NCI-H1048 (cell line): Measurements from ENCODE around the gene XIRP1.
"Not testable (repeated sequence)": the region's sequence is repeated elsewhere in the genome, so short reads cannot be mapped to it uniquely, and the experiment has no call there.

Experiments
- DNase-seq: peaks from one replicate; lab custom pipeline; 2025; lab: John Stamatoyannopoulos, UW

The XIRP1 gene, protein sequence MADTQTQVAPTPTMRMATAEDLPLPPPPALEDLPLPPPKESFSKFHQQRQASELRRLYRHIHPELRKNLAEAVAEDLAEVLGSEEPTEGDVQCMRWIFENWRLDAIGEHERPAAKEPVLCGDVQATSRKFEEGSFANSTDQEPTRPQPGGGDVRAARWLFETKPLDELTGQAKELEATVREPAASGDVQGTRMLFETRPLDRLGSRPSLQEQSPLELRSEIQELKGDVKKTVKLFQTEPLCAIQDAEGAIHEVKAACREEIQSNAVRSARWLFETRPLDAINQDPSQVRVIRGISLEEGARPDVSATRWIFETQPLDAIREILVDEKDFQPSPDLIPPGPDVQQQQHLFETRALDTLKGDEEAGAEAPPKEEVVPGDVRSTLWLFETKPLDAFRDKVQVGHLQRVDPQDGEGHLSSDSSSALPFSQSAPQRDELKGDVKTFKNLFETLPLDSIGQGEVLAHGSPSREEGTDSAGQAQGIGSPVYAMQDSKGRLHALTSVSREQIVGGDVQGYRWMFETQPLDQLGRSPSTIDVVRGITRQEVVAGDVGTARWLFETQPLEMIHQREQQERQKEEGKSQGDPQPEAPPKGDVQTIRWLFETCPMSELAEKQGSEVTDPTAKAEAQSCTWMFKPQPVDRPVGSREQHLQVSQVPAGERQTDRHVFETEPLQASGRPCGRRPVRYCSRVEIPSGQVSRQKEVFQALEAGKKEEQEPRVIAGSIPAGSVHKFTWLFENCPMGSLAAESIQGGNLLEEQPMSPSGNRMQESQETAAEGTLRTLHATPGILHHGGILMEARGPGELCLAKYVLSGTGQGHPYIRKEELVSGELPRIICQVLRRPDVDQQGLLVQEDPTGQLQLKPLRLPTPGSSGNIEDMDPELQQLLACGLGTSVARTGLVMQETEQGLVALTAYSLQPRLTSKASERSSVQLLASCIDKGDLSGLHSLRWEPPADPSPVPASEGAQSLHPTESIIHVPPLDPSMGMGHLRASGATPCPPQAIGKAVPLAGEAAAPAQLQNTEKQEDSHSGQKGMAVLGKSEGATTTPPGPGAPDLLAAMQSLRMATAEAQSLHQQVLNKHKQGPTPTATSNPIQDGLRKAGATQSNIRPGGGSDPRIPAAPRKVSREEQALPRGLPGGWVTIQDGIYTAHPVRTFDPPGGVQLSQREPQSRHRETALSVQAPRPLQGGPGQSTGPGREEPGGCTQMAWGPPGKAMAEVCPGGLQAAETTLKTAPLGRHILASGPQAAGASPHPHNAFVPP (N-terminal part only)

DNA sequence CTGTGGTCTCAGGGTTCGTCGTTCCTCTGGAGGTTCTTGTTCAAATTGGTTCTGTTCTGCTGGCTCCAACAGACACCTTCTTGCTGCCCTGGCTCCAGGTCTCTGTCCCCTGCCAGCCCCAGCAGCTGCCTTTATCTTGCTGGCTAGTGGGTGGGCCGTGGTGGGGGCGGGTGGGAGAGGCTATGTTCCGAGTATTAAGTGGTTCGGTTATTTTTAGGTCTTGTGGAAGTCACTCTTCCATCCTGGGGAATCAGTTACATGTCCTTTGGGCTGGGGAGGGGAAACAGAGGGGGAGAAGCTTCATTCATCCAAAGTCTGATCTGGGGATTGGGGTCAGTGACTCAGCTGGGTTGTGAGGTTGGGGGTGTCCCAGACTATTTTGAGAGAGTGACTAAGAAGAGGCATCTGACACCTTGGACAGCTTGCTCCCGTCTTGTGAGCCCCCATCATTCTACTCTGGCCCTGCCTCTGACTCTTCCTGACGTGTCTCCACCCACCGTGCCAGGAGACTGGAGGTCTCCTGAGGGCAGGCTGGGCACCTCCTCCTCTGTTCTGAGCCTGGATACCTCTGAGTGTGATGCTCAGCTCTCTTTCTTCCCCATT lies at the start of gene XIRP1:
Gene XIRP1, minus strand, starts transcription at position 106 of the 603 bp plus-strand sequence. CDS start 3,150 bp downstream, outside the sequence.
- DNase-seq, result no peak

DNA sequence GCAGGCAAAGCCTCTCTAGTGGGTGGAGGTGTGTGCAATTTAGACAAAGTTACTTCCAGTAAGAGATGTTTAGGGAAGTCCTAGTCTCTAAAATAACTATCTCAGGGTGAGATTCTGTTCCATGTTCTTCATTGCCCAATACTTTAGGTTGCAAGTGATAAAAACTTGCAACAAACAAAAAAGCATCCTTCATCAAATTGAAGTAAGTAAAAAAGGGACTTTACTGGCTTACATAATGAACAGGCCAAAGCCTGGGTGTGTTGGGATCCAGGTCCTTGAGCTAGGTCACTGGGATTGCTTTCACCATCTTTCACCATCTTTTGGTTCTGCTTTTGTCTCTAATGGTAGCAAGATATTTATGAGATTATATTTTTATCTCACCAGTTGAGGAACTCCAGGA lies 49.2 kb upstream of the XIRP1 start:
- DNase-seq, result no peak

DNA sequence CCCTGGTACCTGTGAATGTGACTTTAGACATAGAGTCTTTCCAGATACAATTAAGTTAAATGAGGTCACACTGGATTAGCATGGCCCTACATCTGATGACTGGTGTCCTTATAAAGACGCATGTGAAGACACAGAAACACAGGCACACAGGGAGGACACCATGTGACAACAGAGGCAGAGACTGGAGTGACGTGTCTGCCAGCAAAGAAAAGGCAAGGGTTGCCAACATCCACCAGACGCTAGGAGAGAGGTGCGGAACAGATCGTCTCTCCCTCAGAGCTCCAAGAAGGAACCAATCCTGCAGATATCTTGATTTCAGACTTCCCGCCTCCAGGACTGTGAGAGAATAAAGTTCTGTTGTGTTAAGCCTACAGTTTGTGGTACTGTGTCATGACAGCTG lies 44.6 kb upstream of the XIRP1 start:
- no peak for DNase-seq

DNA sequence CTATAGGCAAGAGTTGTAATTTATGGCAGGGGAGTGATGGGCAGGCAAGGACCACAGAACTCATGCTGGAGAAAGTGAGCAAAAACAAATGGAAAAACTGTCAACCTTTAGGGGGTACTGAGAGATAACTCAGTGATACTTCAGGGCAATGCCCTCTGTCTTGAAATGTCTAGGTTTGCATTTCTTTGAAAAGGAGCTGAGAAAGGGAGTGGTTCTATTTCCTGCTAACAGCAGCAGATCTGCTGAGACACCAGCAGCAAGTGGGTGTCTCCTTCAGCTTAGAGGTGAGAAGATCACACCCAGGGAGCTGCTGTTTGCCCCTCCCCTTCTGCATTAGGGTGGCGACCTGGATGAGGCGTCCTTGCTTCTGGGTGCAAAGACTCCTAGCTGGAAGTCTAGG lies 42.3 kb upstream of the XIRP1 start:
- no peak for DNase-seq

DNA sequence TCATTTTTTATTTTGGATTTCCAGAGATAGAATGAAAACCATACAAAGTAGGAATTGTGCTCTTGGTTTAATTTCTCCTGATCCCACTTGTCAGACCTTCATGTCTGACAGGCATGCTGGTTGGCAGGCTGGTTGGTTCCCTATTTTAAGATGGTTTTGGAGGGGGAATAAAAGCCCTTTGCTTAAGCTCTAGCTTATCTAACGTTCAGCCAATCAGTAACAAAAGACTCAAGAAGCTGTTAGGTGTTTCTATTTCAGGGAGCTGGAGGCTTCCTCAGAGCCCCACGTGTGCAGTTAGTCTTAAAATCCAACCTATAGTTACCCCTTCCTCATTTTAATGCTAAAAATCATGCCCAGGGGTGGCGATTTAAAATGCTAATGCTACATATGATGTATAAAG lies 40.5 kb upstream of the XIRP1 start:
- no peak for DNase-seq

DNA sequence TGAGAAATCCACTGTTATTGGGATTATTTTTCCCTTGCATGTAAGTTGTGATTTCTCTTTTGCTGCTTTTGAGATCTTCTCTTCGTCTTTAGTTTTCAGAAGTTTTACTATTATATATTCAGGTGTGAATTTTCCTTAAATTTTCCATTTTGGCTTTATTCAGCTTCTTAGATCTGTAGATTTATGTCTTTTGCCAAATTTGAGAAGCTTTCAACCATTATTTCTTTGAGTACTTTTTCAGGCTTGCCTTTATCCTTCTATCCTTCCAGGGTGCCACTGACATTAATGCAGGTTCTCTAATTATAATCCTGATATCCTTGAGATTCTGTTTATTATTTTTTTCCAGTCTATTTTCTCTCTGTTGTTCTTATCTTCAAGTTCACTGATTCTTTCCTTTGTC lies 38.1 kb upstream of the XIRP1 start:
- DNase-seq, result no peak

DNA sequence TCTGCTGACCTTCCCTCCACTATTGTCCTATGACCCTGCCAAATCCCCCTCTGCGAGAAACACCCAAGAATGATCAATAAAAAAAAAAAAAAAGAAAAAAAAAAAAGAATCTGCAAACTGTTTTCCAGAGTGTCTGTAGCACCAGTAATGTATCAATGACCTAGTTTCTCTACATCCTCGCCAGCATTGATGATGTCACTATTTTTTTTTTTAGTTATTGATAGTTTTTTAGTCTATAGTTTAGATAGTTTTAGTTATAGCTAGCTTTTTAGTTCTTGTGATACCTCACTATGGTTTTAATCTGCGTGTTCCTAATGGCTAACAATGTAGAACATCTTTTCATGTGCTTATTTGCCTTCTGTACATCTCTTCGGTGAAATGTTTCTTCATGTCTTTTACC lies 36.1 kb upstream of the XIRP1 start:
- DNase-seq, result no peak

DNA sequence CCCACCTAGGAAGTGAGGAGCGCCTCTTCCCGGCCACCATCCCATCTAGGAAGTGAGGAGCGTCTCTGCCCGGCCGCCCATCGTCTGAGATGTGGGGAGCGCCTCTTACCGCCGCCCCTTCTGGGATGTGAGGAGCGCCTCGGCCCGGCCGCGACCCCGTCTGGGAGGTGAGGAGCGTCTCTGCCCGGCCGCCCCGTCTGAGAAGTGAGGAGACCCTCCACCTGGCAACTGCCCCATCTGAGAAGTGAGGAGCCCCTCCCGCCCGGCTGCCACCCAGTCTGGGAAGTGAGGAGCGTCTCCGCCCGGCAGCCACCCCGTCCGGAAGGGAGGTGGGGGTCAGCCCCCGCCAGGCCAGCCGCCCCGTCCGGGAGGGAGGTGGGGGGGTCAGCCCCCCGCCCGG lies 35.2 kb upstream of the XIRP1 start:
- DNase-seq, result not testable (repeated sequence)

DNA sequence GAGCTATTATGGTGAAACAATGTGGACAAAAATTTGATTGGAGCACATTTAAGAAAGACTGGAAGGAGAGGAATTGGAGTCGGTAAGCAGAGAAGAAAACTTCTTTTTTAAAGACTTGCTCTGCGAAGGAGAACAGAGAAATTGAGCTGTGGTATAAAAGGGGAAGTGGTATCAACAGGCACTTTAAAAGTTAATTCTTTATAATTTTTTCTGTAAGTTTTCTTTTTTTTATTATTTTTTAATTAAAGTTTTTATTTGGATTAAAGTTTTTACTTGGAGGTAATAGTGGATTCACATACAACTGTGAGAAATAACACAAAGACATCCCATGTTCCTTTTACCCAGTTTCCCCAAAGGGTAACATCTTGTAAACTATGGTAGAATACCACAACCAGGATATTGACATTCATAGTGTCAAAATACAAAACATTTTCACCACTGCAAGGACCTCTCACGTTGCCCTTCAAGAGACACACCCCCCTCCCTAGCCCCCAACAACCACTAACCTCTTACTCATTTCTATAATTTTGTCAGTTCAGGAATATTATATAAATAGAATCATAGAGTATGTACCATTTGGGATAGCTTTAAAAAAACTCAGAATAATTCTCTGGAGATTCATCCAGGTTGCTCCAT lies 33.8 kb upstream of the XIRP1 start:
- DNase-seq, result no peak

DNA sequence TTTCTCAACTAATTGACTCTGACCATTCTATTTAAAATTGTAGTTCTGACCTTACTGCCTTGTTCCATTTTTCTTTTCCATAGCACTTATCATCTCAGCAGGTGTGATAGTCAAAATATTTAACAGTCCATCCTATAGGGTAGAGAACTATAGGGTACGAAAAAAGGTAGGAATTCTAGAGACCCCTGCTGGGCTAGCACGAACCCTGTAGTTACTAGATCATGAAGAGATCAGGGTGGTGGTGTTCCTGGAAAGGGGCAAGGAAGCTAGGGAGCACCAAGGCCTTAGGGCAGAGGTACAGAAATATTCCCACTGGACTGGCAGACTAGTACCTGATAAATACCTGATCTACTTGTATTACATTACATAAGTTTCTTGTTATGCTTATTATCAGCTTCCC lies 31.9 kb upstream of the XIRP1 start:
- no peak for DNase-seq

DNA sequence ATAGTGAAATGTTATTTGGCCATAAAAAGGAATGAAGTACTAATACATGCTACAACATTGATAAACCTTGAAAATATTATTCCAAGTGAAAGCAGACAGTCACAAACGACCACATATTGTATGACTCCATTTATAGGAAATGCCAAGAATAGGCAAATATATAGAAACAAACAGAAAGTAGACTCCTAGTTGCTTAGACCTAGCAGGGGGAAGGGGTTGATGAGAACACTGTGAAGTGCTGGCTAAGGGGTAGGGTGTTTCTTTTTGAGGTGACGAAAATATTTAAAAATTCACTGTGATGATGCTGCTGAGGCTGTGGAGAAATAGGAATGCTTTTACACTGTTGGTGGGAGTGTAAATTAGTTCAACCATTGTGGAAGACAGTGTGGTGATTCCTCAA lies 30.5 kb upstream of the XIRP1 start:
- no peak for DNase-seq

DNA sequence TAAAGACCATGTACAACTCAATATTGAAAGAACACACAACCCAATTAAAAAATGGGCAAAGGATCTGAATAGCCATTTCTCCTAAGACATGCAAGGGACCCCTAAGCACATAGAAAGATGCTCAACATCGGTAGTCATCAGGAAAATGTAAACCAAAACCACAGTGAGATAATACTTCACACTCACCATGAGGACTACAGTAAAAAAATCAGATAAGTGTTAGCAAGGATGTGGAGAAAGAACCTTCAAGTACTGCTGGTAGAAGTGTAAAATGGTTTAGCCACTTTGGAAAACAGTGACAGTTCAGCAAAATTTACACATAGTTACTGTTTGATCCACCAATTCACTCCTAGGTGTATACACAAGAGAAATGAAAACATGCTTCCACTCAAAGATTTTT lies 30.1 kb upstream of the XIRP1 start:
- no peak for DNase-seq

DNA sequence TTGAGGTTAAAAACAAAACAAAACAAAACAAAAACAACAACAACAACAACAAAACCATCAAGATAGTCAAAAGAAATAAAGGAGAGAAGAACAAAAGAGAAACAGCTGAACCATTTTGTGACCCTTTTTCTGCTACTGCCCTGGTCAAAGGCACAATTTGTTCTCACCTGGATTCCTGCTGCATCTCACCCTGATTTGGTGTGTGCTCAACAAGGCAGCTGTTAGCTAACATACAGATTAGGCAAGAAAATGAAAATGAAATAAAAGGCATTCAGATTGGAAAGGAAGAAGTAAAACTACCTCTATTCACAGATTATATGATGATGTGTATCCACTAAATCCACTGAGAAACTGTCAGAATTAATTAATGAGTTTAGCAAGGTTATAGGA lies 28.7 kb upstream of the XIRP1 start:
- DNase-seq, result no peak

DNA sequence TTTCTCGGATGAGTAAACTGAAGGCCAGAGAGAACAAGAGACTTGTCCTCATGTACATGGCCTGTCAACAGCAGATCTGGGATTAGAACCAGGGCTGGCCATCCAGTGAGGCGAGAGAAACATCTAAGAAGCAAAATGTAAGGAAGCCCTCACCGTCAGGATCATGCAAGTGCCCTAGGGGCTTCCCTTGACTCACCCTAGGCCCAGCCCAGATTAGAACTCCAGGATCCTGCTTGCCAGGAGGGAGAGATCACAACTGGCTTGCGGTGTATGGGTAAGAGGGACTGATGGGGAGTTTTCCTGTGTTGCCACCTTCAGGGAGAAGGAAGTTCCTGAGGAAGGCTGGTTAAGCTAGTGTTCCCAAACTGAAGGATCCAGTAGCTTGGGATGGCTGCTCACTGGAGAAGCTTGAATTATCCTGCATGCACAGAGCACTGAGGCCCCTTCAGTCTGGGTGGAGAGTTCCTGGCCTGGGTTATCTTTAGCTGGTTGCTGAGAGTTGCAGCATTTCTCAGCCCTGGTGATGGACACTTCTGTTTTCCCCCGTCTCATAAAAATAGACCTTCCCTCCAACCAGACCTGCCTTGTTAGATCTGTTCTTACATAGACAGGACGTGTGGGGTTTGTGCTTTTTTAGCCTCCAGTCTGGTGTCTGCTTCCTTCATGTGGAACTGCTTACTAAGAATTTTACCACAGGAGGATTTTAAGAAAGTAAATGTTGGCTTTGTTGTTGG lies 28.2 kb upstream of the XIRP1 start:
- no peak for DNase-seq

DNA sequence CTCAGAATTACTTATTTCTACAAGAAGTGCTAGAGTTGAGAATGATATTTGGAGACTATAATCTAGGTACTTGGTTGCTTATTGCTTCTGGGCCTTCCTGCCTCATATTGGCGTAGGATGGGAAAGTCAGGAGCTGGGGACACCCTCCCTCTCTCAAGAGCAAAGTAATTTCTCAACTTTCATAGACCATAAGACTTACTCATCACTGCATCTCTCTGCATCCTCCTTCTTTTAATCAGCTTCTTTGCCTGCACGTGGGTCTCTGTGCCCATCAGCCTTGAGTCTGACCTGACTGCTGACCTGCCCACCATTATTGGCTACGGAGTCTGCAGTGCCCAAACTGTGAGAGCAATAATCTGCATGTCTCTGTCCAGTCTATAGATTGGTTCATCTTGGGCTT lies 27.3 kb upstream of the XIRP1 start:
- DNase-seq, result no peak

DNA sequence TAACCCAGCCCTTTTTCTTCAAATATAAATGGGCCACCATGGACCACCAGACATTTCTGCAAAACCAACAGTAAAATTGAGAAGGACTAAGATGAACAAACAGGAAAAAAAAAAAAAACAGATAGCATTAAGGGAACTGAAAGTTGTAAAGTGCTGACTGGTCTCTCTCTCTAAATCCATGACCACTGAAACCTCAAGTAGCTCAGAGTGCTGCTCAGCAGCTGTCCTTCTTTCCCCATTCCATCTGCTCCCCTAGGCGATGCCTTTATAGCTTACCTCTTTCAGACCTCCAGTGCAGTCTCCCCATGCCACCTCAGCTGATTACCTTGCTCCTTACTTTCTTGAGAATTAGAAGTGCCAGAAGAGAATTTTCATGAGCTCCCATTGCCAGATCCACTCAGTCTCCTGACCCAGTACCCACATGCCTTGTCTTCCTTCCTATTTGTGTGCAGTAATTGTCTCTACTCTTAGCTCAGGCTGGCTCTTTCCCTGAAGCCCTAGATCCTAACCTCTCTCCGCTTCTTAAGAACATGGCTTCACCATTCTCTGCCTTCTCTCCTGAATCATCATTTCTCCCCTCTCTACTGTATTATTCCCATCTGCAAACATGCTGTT lies 23.9 kb upstream of the XIRP1 start:
- no peak for DNase-seq

DNA sequence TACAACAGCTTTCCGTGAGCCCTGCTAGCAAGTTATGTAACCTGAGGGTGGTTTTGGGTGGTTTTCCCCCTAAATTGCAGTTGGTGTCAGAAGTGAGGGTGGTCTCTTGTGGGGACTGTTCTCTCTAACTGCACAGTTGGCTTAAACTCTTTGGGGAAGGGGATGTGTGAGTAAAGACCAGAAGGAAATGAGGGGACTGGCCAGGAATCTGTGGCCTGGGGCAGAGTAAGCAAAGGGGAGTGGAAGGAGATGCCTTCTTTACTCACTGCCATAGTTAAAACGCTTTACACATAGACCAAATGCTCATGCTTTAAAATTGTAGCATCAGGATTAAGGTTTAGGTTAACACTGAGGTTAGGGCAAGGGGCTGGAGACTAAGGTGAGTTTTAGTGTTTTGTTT lies 21.2 kb upstream of the XIRP1 start:
- DNase-seq, result no peak

DNA sequence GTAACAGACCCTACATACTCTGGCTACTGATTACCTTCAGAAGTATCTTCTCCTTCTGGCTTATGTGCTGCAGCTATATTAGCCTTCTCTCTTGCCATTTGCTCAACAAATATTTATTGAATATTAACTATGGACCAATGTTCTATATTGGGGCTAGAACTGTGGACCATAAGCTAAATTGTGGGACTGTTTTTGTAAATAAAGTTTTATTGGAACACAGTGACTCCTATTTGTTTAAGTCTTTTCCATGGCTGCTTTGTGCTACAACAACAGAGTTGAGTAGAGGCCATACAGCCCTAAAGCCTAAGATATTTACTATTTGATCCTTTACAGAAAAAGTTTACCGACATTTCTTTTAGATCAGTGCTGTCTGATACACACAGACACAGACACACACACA lies 20.3 kb upstream of the XIRP1 start:
- DNase-seq, result no peak

DNA sequence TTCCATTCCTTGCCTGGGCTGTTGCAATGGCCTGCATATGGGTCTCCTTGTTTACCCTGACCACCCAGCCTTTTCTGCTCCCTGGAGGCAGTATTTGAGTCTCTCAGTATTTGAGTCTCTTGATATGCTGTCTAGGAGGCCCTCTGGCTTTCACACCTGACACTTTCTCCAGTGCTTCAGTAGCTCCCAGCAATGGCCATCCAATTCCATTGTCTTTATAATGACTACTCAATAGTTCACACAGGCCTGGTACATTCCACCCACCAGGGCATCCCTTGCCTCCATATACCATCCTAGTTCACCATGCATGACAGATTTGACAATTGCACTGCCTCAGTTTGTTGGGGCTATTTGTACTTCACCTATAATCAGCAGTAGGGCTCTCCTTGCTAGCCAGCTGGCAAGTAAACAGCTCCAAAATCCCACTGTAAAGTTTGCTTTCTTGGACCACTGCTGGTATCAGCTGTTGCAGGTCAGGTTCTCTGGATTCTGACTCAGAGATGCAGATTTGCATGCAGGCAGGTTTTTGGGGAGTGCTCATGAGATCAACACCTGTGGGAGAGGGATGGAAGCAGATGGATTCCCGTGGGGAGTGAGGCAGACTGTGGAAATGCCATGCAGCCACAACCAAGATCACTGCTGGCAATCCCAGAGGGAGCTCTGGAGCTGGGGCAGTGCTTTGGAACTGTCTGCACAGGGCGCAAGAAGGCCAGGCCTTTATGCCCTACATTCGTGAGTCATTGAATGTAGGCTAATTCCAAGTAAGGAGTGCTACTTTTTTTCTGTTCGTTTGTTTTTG lies 19.1 kb upstream of the XIRP1 start:
- DNase-seq, result no peak

DNA sequence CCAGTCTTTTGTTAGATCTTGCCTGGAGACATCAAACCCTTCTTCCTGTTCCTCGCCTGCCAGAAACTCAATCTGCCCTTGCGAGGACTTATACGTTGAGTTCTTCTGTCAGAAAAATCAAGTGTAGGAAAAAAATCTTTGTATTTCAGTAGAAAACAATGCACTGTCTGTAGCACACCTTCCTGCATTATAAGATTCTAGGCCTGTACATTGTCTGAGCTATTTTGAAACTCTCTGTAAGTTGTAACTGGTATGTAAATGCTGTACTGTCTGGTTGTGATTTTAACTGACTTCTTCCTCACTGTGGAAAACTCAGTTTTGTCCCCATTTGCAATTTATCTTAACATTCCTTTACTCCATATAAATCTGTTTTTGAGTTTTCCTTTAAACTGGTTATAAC lies 17.7 kb upstream of the XIRP1 start:
- DNase-seq, result no peak
